GM18867 (cell line): ENCODE measurements around the gene NDOR1.

Source experiments
- ATAC-seq: cut with Tn5 transposase; IDR thresholded peaks from one replicate; pipeline ENCODE4 v1.9.1; 2021; ENCODE audit warnings: mild to moderate bottlenecking, moderate library complexity; ENCODE audit not compliant: unreplicated experiment

The NDOR1 gene

GRCh38 chr9:137198051-137198901, 7.2 kb upstream of the NDOR1 start:
- ATAC-seq = no peak

DNA sequence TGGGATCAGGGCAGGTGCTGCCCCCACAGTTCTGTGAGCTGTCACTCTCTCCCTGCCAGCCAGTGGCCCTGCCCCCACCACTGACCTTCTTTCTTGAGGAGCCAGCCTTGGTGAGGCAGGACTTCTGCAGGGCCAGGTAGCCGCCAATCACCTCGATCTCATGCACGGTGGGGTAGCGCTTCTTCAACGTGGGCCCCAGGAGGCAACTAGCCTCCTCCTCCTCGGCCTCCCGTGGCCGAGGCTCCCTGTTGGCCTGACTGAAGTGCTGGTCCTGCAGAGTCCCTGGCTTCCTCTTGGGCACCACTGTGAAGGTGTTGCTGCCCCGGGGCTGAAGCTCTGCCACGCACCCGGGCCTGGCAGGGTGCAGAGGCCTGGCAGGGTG, 6.6 kb upstream of the NDOR1 start:
- no peak for ATAC-seq

DNA sequence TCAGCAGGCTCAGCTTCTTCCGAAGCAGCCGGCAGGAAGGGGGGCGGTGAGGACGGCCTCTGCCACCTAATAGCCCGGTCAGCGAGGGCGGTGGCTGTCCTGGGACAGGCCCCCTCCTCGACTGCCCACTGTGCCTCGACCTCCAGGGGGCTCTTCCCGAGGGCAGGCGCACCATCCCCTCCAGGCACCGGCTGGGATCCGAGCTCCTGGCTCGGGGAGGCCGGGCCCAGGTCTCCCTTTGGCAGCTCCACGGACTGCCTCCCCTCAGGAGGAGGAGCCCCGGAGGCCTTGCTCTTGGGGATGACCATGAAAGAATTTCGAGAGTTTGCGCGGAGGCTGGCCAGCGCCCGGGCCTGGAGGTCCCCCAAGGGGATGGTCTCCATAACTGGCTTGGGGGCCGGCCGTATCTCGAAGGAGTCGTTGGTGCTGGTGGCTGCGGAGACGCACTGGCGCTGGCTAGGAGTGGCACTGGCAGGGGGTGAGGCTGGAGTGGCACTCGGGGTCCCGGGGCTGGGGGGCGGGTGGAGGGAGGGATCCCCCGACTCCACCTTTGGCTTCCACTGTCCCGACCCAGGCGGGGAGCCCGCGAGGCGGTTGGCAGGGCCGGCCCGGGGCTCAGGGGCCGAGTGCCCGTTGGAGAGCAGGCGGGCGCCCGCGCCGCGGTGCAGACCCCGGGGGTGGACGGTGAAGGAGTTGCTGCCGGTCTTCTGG, 5.9 kb upstream of the NDOR1 start:
- no peak for ATAC-seq

GRCh38 chr9:137200311-137201204, 4.9 kb upstream of the NDOR1 start, which contains the start of gene TPRN:
Gene TPRN, minus strand, starts transcription at chr9:137200741. Its CDS starts 30 bp downstream, at chr9:137200711.
- peak; percentile 84 for ATAC-seq

- ATAC-seq = no peak
Measured at GRCh38 chr9:137201205-137201868, 4.2 kb upstream of the NDOR1 start.

DNA sequence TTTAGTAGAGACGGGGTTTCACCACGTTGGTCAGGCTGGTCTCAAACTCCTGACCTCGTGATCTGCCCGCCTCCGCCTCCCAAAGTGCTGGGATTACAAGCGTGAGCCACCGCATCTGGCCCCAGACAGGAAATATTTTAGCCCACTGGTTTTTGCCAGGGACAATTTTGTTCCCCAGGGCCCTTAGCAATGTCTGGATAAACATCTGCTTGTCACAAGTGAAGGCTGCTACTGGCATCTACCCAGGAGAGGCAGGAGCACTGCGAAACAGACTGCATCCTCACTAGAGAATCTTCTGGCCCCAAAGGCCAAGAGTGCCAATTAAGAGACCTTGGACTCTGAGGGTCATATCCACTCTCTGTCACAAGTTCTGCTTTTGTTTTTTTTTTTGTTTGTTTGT, 2.5 kb upstream of the NDOR1 start:
- ATAC-seq = no peak

GRCh38 chr9:137204731-137205125, 772 bp upstream of the NDOR1 start:
- no peak for ATAC-seq

DNA sequence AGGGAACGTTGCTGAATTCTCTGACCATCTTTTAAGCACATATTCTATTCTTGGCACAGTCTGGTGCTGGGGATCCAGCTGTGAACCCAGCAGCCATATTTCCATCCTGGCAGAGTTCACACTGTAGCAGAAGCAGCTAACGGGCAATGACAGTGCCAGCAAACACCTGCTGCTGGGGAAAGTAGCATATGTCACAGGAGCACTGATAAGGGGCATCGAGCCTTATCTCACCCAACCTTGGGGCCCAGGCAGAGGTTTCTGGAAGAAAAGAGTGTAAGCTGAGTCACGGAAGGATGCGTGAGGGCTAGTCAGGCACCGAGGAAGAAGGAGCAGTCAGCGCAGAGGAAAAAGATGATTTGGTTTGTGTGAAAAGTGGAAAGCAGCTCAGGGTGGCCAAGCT, 1.1 kb downstream of the NDOR1 start:
- no peak for ATAC-seq

GRCh38 chr9:137211532-137211931, 6.0 kb downstream of the NDOR1 start:
- ATAC-seq = no peak

DNA sequence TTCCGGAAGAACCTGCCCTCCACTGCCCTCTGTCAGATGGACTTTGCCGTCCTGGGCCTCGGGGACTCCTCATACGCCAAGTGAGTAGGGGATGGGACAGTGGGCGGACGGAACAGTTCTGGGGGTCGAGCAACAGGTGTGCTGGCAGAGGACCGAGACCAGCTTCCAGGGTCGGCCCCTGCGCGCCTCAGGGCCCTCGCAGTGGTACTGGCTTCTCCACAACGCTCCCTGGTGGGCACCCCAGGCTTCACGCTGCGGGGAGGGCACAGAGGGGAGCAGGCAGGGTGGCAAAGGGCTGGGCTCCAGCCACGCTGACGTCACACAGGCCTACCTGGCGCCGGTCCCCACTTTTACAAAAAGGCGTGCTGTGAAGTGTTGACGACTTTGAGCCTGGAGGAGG, 7.0 kb downstream of the NDOR1 start:
- no peak for ATAC-seq

GRCh38 chr9:137213160-137214060, 7.9 kb downstream of the NDOR1 start:
- no peak for ATAC-seq

DNA sequence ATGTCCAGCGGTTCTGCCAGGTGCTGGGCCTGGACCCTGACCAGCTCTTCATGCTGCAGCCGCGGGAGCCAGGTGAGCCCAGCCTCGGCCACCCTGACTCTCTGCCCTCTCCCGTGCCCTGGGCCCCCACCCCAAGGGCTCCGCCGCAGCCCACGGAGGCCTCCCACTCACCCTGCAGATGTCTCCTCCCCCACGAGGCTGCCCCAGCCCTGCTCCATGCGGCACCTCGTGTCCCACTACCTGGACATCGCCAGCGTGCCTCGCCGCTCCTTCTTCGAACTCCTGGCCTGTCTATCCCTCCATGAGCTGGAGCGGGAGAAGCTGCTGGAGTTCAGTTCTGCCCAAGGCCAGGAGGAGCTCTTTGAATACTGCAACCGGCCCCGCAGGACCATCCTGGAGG, 9.1 kb downstream of the NDOR1 start:
- no peak for ATAC-seq

DNA sequence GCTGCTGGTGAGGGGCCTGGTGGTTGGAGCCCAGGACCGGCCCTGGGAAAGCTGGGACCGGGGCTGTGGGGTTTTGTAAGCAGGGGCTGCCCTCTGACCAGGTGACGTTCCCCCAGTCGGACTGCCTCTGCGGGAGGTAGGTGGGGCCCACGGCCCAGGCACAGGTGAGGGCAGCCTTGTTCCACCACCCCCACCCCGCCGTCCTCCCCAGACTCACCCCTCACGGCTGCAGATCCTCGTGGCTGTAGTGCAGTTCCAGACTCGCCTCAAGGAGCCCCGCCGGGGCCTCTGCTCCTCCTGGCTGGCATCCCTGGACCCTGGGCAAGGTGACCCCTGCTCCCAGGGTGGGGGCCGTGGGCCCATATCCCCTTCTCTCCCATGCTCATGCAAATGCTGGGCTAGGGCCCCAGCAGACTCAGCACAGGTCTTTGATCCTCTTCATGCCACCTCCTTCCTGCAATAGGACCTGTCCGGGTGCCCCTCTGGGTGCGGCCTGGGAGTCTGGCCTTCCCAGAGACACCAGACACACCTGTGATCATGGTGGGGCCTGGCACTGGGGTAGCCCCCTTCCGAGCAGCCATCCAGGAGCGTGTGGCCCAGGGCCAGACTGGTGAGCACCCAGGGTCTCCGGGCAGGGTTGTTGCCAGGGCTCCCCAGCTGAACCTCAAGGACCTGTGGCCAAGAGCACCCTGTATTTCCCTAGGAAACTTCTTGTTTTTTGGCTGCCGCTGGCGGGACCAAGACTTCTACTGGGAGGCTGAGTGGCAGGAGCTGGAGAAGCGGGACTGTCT, 9.9 kb downstream of the NDOR1 start:
- ATAC-seq = no peak

DNA sequence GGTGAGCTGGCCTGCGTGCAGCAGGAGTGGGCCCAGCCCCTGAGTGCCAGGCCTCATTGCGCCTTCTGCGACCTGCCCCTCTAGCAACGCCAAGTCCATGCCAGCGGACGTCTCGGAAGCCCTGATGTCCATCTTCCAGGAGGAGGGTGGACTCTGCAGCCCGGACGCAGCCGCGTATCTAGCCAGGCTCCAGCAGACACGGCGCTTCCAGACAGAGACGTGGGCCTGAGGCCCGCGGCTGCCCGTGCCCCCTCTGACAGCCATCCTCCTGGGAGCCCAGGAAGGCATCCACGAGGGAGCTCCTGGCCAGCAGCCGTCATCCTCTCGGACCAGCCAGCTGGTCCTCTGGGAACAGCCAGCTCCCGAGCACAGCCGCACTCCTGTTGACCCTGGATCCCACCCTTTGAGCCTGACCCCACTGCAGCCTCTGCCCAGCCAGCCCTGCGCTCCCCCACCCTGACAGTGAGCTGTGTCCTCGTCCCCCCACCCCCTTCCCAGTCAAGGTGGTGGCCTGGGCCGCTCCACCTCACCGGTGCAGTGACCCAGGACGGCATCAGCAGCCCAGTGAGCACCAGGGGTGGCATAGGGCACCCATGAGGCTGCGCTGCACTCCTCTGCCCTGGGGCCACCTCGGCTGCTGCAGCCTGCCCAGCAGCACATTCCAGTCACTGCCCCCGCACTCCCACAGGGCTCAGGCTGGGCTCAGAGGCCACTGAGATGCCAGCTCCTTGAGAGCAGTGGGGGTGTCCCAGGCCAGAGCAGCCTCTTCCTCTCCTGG, 10.9 kb downstream of the NDOR1 start:
- no peak for ATAC-seq

GRCh38 chr9:137217276-137218211, 12.0 kb downstream of the NDOR1 start:
- no peak for ATAC-seq

- ATAC-seq = no peak
Measured at GRCh38 chr9:137218212-137218753, 12.8 kb downstream of the NDOR1 start.

DNA sequence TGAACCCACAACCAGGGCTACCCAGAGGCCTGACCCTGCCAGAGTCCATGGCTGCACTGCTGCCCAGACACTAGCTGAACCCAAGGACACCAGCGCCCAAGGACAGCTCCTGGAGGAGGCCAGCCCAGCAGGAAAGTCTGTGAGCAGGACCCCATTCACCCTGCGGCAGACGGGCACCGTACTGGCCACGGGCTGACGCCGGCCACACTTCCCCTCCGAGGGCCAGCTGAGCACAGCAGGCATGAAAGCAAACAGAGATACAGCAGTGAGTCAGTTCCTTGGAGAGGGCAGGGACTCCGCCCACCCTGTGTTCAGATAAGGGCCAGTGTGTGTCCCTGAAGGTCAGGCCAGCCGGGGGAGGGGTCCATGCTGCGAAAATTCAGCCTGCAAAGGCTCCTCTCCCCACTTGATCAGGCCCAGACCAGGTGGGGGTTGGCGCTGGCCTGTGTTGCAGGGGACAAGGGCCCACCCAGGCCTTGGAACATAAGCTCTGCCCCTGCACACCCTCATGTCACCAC, 13.3 kb downstream of the NDOR1 start:
- ATAC-seq = no peak
